Measurements from ENCODE around the gene BICDL1.

DNA sequence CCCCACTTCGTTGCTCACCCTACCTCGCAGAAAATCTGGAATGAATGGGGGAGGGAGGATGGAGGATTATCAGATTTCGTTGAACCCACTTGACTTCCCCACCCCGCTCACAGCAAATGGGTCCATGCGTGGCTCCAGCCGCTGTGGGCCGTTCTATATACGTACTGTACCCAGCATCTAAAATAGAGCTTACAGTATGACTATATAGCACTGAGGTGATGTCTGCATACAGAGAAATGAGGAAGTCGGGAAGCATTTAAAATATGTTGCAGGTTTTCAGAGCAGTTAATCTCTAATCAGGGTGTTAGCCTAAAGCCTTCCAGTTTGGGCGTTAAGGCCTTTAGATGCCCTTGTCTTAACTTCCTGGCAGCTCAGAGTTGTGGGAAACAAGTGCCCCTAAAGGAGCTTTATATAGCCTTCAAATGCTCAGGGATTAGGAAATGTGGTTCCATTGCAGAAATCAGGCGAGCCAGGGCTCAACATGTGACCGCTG, 1.4 kb downstream of the BICDL1 start:
- TF ChIP-seq, protein P1, sequence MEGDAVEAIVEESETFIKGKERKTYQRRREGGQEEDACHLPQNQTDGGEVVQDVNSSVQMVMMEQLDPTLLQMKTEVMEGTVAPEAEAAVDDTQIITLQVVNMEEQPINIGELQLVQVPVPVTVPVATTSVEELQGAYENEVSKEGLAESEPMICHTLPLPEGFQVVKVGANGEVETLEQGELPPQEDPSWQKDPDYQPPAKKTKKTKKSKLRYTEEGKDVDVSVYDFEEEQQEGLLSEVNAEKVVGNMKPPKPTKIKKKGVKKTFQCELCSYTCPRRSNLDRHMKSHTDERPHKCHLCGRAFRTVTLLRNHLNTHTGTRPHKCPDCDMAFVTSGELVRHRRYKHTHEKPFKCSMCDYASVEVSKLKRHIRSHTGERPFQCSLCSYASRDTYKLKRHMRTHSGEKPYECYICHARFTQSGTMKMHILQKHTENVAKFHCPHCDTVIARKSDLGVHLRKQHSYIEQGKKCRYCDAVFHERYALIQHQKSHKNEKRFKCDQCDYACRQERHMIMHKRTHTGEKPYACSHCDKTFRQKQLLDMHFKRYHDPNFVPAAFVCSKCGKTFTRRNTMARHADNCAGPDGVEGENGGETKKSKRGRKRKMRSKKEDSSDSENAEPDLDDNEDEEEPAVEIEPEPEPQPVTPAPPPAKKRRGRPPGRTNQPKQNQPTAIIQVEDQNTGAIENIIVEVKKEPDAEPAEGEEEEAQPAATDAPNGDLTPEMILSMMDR (IDR thresholded peaks at IDR 0.05) = no peak
- no peak for TF ChIP-seq POLR2AphosphoS5 (IDR thresholded peaks at IDR 0.05)
- TF ChIP-seq POLR2A (IDR thresholded peaks at IDR 0.05) = no peak
- no peak for TF ChIP-seq EP300 (IDR thresholded peaks at IDR 0.05)
